Prostate gland (tissue), 2 donors: ENCODE data around the gene ZNF578.

ENCODE experiments used
- POLR2A ChIP-seq: fragments of 450-650 bp; IDR thresholded peaks from one replicate; pipeline ENCODE4 v1.6.1; 2016; ENCODE audit warnings: antibody characterized with exemption, mild to moderate bottlenecking
- POLR2AphosphoS5 ChIP-seq: sonication (generic); formaldehyde crosslinking; IDR thresholded peaks from one replicate; pipeline ENCODE4 v1.6.1; 2017; ENCODE audit warnings: antibody characterized with exemption
- TF ChIP-seq, protein P1 (sequence below), 4 experiments: fragments of 200-600 bp in 2 of 4; fragments of 450-650 bp in 2 of 4; sonication (generic) in 2 of 4; IDR thresholded peaks; 1 replicate in 3 of 4; 2 replicates in 1 of 4; pipeline ENCODE4 v1.5.1; 2016 to 2019; ENCODE audit warnings: antibody characterized with exemption in 4 of 4, mild to moderate bottlenecking in 2 of 4, moderate library complexity in 2 of 4

DNA sequence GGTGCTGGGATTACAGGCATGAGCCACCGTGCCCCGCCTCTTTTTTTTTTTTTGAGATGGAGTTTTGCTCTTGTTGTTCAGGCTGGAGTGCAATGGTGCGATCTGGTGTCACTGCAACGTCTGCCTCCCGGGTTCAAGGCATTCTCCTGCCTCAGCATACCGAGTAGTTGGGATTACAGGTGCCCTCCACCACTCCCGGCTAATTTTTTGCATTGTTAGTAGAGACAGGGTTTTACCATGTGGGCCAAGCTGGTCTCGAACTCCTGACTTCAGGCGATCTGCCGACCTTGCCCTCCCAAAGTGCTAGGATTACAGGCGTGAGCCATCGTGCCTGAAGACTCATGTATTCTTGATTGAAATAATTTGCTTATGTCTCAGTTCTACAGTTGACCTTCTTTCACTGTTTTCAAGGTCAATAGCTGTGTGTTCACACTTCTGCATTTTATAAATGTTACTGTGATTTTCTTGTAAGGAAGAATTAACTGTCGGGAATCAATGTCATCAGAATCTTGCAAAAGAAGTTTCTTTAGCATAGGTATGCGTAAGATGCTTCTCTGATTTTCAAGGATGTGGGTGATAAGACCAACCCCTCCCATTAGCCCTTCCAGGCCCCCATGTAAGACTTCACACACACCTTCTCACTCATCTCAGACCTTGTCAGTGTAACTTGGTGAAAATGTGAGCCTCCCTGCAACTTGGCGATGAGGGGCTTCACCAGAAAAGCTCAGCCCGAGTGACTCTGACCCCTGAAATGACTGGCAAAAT, 104.1 kb downstream of the ZNF578 start:
- TF ChIP-seq POLR2A (no peak), POLR2AphosphoS5 (no peak)
- TF ChIP-seq, protein P1, sequence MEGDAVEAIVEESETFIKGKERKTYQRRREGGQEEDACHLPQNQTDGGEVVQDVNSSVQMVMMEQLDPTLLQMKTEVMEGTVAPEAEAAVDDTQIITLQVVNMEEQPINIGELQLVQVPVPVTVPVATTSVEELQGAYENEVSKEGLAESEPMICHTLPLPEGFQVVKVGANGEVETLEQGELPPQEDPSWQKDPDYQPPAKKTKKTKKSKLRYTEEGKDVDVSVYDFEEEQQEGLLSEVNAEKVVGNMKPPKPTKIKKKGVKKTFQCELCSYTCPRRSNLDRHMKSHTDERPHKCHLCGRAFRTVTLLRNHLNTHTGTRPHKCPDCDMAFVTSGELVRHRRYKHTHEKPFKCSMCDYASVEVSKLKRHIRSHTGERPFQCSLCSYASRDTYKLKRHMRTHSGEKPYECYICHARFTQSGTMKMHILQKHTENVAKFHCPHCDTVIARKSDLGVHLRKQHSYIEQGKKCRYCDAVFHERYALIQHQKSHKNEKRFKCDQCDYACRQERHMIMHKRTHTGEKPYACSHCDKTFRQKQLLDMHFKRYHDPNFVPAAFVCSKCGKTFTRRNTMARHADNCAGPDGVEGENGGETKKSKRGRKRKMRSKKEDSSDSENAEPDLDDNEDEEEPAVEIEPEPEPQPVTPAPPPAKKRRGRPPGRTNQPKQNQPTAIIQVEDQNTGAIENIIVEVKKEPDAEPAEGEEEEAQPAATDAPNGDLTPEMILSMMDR (IDR thresholded peaks at IDR 0.05), result no peak
